Endothelial cell of umbilical vein (primary cell): ENCODE results near the gene OR5B2. TPM values are rescaled to one million over a fixed set of nuclear protein-coding genes. Genes with fewer than 3 reads are reported as not detected.

Source experiments
- BruUV-seq: library from RNA; stranded (reverse); fragments of 400-500 nt; replicated peaks from 2 replicates; lab custom pipeline; 2021; lab: Mats Ljungman, UMichigan
- CTCF ChIA-PET: fragments of 300-600, 350-600 bp; sonication (Branson Sonifier 250); formaldehyde crosslinking; loops from one replicate; lab custom pipeline; 2021; ENCODE audit warnings: antibody characterized with exemption, inconsistent platforms; lab: Charles Lee
- POLR2A ChIA-PET: fragments of 300-600, 350-600 bp; sonication (Branson Sonifier 250); formaldehyde crosslinking; loops from one replicate; lab custom pipeline; 2021; ENCODE audit warnings: antibody characterized with exemption, inconsistent platforms; lab: Charles Lee
- DNase-seq: peaks from one replicate; pipeline ENCODE4 v3.0.0-alpha.2; 2011; ENCODE audit warnings: low read depth, low spot score
- FAIRE-seq: peaks from 2 replicates; lab custom pipeline; 2011; peaks lifted over from hg19 to GRCh38; lab: Jason Lieb, UNC
- H2AFZ ChIP-seq: 2 replicates; pipeline ENCODE4 v1.6.0; 2012; ENCODE audit warnings: low read depth, low read length, control low read depth, inconsistent platforms
- H3K27ac ChIP-seq: 2 replicates; pipeline ENCODE4 v1.5.1; 2011; ENCODE audit warnings: low read depth, mild to moderate bottlenecking, control low read depth, low read length, moderate library complexity; ENCODE audit not compliant: insufficient read depth
- H3K27me3 ChIP-seq, 2 experiments: 2 replicates each; pipeline versions ENCODE4 v1.6.0 to v1.6.1; 2011; ENCODE audit warnings: low read length in 2 of 2, mixed read lengths in 1 of 2; ENCODE audit not compliant: control insufficient read depth in 2 of 2, insufficient read depth in 2 of 2
- H3K36me3 ChIP-seq, 2 experiments: 2 replicates in 1 of 2; 3 replicates in 1 of 2; pipeline ENCODE4 v1.5.1; 2011; ENCODE audit warnings: low read length in 2 of 2, mild to moderate bottlenecking in 1 of 2, moderate library complexity in 1 of 2; ENCODE audit not compliant: control insufficient read depth in 2 of 2, insufficient read depth in 2 of 2; ENCODE audit errors: extremely low read depth in 1 of 2
- H3K4me1 ChIP-seq: 3 replicates; pipeline ENCODE4 v1.5.1; 2011; ENCODE audit warnings: mild to moderate bottlenecking, low read length; ENCODE audit not compliant: control insufficient read depth, insufficient read depth; ENCODE audit errors: extremely low read depth
- H3K4me2 ChIP-seq: 2 replicates; pipeline ENCODE4 v1.6.1; 2011; ENCODE audit warnings: low read length, control low read depth, mixed read lengths; ENCODE audit not compliant: insufficient read depth
- H3K4me3 ChIP-seq, 3 experiments: fragments of 200-600 bp in 1 of 3; sonication (generic), shearing (Covaris generic) in 1 of 3; replicated peaks in 1 of 3; 2 replicates each; pipeline ENCODE4 v1.5.1; 2011 to 2016; ENCODE audit warnings: control low read depth in 3 of 3, low read length in 3 of 3, mild to moderate bottlenecking in 2 of 3, inconsistent platforms in 1 of 3, low read depth in 1 of 3, moderate library complexity in 1 of 3; ENCODE audit not compliant: insufficient read depth in 1 of 3
- H3K79me2 ChIP-seq: 2 replicates; pipeline ENCODE4 v1.6.0; 2012; ENCODE audit warnings: low read length, inconsistent platforms; ENCODE audit not compliant: control insufficient read depth, insufficient read depth
- H3K9ac ChIP-seq: replicated peaks from 2 replicates; pipeline ENCODE3; 2011; ENCODE audit warnings: low read length, control low read depth; ENCODE audit not compliant: insufficient read depth; ENCODE audit errors: extremely low read depth
- H3K9me1 ChIP-seq: replicated peaks from 3 replicates; pipeline ENCODE4 v1.6.0; 2011; ENCODE audit warnings: mild to moderate bottlenecking, low read length; ENCODE audit not compliant: control insufficient read depth, insufficient read depth; ENCODE audit errors: extremely low read depth
- H3K9me3 ChIP-seq: replicated peaks from 2 replicates; pipeline ENCODE4 v1.5.1; 2012; ENCODE audit warnings: low read length, inconsistent platforms; ENCODE audit not compliant: control insufficient read depth, insufficient read depth
- H4K20me1 ChIP-seq: replicated peaks from 2 replicates; pipeline ENCODE3; 2011; ENCODE audit warnings: mild to moderate bottlenecking, low read length; ENCODE audit not compliant: control insufficient read depth, insufficient read depth; ENCODE audit errors: extremely low read depth
- CTCF ChIP-seq, 2 donors: IDR thresholded peaks; 1 replicate in 1 of 2; 2 replicates in 1 of 2; pipeline ENCODE4 v1.5.1; 2011; ENCODE audit warnings: low read length in 2 of 2, mild to moderate bottlenecking in 2 of 2, moderate library complexity in 2 of 2, control low read depth in 1 of 2, inconsistent platforms in 1 of 2, low read depth in 1 of 2; ENCODE audit not compliant: insufficient read depth in 1 of 2; ENCODE audit errors: extremely low read depth in 1 of 2
- EZH2 ChIP-seq: IDR thresholded peaks from 2 replicates; pipeline ENCODE4 v1.6.1; 2012; ENCODE audit warnings: borderline replicate concordance, low read depth, mild to moderate bottlenecking, moderate library complexity, low read length, inconsistent platforms; ENCODE audit not compliant: severe bottlenecking
- FOS ChIP-seq: IDR thresholded peaks from 2 replicates; pipeline ENCODE4 v1.6.1; 2011; ENCODE audit warnings: mild to moderate bottlenecking, low read length, moderate library complexity, borderline replicate concordance; ENCODE audit not compliant: insufficient read depth
- GATA2 ChIP-seq: IDR thresholded peaks from 2 replicates; pipeline ENCODE4 v1.7.0; 2011; ENCODE audit warnings: low read depth, mild to moderate bottlenecking, moderate library complexity, mixed read lengths, low read length; ENCODE audit not compliant: insufficient read length, insufficient read depth
- JUN ChIP-seq: IDR thresholded peaks from 2 replicates; pipeline ENCODE4 v1.6.1; 2011; ENCODE audit warnings: borderline replicate concordance, low read depth; ENCODE audit not compliant: insufficient read length, insufficient read depth
- MAX ChIP-seq: IDR thresholded peaks from 2 replicates; pipeline ENCODE4 v1.6.1; 2011; ENCODE audit not compliant: insufficient read depth, insufficient read length
- MYC ChIP-seq: IDR thresholded peaks from one replicate; pipeline ENCODE4 v1.6.1; 2011; ENCODE audit warnings: mild to moderate bottlenecking, low read depth, low read length
- POLR2A ChIP-seq: IDR thresholded peaks from 2 replicates; pipeline ENCODE4 v1.6.1; 2012; ENCODE audit warnings: low read depth, mild to moderate bottlenecking, control low read depth, low read length
- POLR2AphosphoS5 ChIP-seq: IDR thresholded peaks from 2 replicates; pipeline ENCODE4 v1.6.1; 2012; ENCODE audit warnings: low read depth, mild to moderate bottlenecking, control low read depth, low read length, moderate library complexity; ENCODE audit not compliant: insufficient read depth
- dilution Hi-C: fragments of 300-500 bp; cut with MboI; formaldehyde crosslinking; loops from one replicate; pipeline ENCODE4 v1.15.0; 2019; ENCODE audit warnings: low sequenced_read_pairs; ENCODE audit not compliant: extremely low pct_ligation_motif_present
- intact Hi-C: fragments of 100-400 bp; cut with micrococcal nuclease; formaldehyde crosslinking; loops from one replicate; pipeline ENCODE4 v1.10.0; 2022
- polyA plus RNA-seq, 4 experiments: library from polyadenylated mRNA; depleted of rRNA in 3 of 4; stranded (reverse) in 3 of 4; unstranded in 1 of 4; fragments of >200 nt; gene quantifications; 2 replicates each; pipeline versions ENCODE4 v1.2.1 to v1.2.3, GENCODE V29; 2011 to 2012; ENCODE audit warnings: missing spikeins in 1 of 4
- total RNA-seq: library from RNA; stranded (reverse); gene quantifications from 2 replicates; pipeline ENCODE4 v1.2.3, GENCODE V29; 2021

OR5B2 gene
- total and polyA plus RNA-seq, 2 donors (not counting 3 experiments of a cell fraction or from before 2014, with no cell fraction given) = not detected

- no TSS peak for BruUV-seq
- Histone ChIP-seq H3K79me2 (no peaks in the 10 kb centered on the region), H3K9me1 (no peaks in the 10 kb centered on the region), H2AFZ (no peak overlapping the region), H3K9ac (no peak overlapping the region), H3K9me3 (no peaks in the 10 kb centered on the region), H3K4me3 (no peak overlapping the region), H3K27ac (no peak overlapping the region), H3K4me2 (no peak overlapping the region), H4K20me1 (no peaks in the 10 kb centered on the region), H3K36me3 (no peaks in the 10 kb centered on the region), H3K4me1 (no peaks in the 10 kb centered on the region), H3K27me3 (no peaks in the 10 kb centered on the region)
- FAIRE-seq (no peak), DNase-seq (no peak)
- dilution Hi-C loops (no loop called here), intact Hi-C loops (no loop called here)
- ChIA-PET CTCF (no interaction called here), POLR2A (no interaction called here)
- no peak for TF ChIP-seq GATA2
- TF ChIP-seq CTCF (IDR thresholded peaks at IDR 0.05; ENCODE audit: extremely low read depth in 1 of 2, insufficient read depth in 1 of 2, low read depth in 1 of 2, low read length in 2 of 2) = no peak
- TF ChIP-seq MAX = no peak
- no peak for TF ChIP-seq EZH2
- TF ChIP-seq FOS = no peak
- no peak for TF ChIP-seq MYC
- TF ChIP-seq JUN = no peak
- no peak for TF ChIP-seq POLR2A
- no peak for TF ChIP-seq POLR2AphosphoS5
These were observed 23.7 kb upstream of the OR5B2 start for GRCh38 chr11:58451585-58451984.
